HepG2 (cell line): ENCODE data around the gene DIPK1B. TPM values are rescaled to one million over a fixed set of nuclear protein-coding genes. Genes with fewer than 3 reads are reported as not detected.

ENCODE experiments used
- ATAC-seq: fragments of 200-7000 bp; cut with Tn5 transposase; 3 replicates; pipeline ENCODE4 v1.9.1; 2020; ENCODE audit warnings: mild to moderate bottlenecking, moderate library complexity
- BruUV-seq: library from RNA; stranded (reverse); fragments of 400-500 nt; replicated peaks from 2 replicates; lab custom pipeline; 2021; lab: Mats Ljungman, UMichigan
- CTCF ChIA-PET: fragments of 300-600 bp; formaldehyde crosslinking; extraction: SDS; loops from one replicate; lab custom pipeline; 2021; ENCODE audit warnings: low total read pairs, inconsistent platforms, low intra/inter-chr PET ratio; lab: Yijun Ruan, JAX
- POLR2A ChIA-PET: fragments of 350-600 bp; sonication (Branson Sonifier 250); formaldehyde crosslinking; loops from one replicate; lab custom pipeline; 2020; ENCODE audit warnings: antibody characterized with exemption, inconsistent platforms; lab: Yijun Ruan, JAX
- DNase-seq: peaks from one replicate; pipeline ENCODE4 v3.0.0-alpha.2; 2015; ENCODE audit warnings: low spot score
- FAIRE-seq: peaks from 3 replicates; lab custom pipeline; 2011; peaks lifted over from hg19 to GRCh38; lab: Jason Lieb, UNC
- H2AFZ ChIP-seq: one replicate; pipeline ENCODE4 v1.6.1; 2011; ENCODE audit warnings: low read length, inconsistent platforms
- H3K27ac ChIP-seq: fragments of 300-600 bp; 3 replicates; pipeline ENCODE4 v1.8.0; 2011; ENCODE audit warnings: mixed run types, mild to moderate bottlenecking, mixed read lengths, low read length, inconsistent platforms; ENCODE audit not compliant: insufficient read depth; ENCODE audit errors: extremely low read length
- H3K27me3 ChIP-seq, 2 experiments: fragments of 200-600 bp in 1 of 2; 2 replicates in 1 of 2; 3 replicates in 1 of 2; pipeline versions ENCODE4 v1.6.0 to v1.8.0; 2011; ENCODE audit warnings: low read length in 2 of 2, mild to moderate bottlenecking in 2 of 2, moderate library complexity in 2 of 2, inconsistent platforms in 1 of 2; ENCODE audit not compliant: insufficient read depth in 2 of 2, control insufficient read depth in 1 of 2
- H3K36me3 ChIP-seq, 2 experiments: fragments of 200-600 bp in 1 of 2; replicated peaks in 1 of 2; 2 replicates in 1 of 2; 3 replicates in 1 of 2; pipeline versions ENCODE4 v1.5.1 to v1.8.0; 2011; ENCODE audit warnings: low read length in 2 of 2, inconsistent platforms in 1 of 2; ENCODE audit not compliant: insufficient read depth in 2 of 2, control insufficient read depth in 1 of 2
- H3K4me1 ChIP-seq: 2 replicates; pipeline ENCODE4 v1.5.1; 2012; ENCODE audit warnings: low read length, inconsistent platforms; ENCODE audit not compliant: insufficient read depth
- H3K4me2 ChIP-seq: 2 replicates; pipeline ENCODE4 v1.6.0; 2011; ENCODE audit warnings: low read depth, low read length, inconsistent platforms
- H3K4me3 ChIP-seq, 3 experiments: fragments of 200-600 bp in 1 of 3; sonication (generic), shearing (Covaris generic) in 1 of 3; replicated peaks in 1 of 3; 2 replicates each; pipeline ENCODE4 v1.5.1; 2011 to 2016; ENCODE audit warnings: low read length in 3 of 3, inconsistent platforms in 2 of 3, low read depth in 2 of 3, mild to moderate bottlenecking in 2 of 3, control low read depth in 1 of 3, mixed read lengths in 1 of 3; ENCODE audit not compliant: insufficient read depth in 1 of 3
- H3K79me2 ChIP-seq: one replicate; pipeline ENCODE4 v1.6.1; 2011; ENCODE audit warnings: low read length, inconsistent platforms; ENCODE audit not compliant: insufficient read depth
- H3K9ac ChIP-seq: 2 replicates; pipeline ENCODE4 v1.6.0; 2011; ENCODE audit warnings: mild to moderate bottlenecking, low read depth, low read length, inconsistent platforms; ENCODE audit not compliant: insufficient read depth
- H3K9me3 ChIP-seq: 2 replicates; pipeline ENCODE4 v1.5.1; 2012; ENCODE audit warnings: mild to moderate bottlenecking, low read length
- H4K20me1 ChIP-seq: 2 replicates; pipeline ENCODE4 v1.6.0; 2011; ENCODE audit warnings: inconsistent platforms, mild to moderate bottlenecking, low read length, moderate library complexity; ENCODE audit not compliant: insufficient read depth
- ARID4A ChIP-seq: sonication (generic); formaldehyde crosslinking; IDR thresholded peaks from 2 replicates; pipeline ENCODE4 v1.5.0; 2020; ENCODE audit warnings: mild to moderate bottlenecking, missing genetic modification reagents, borderline replicate concordance
- CBFB ChIP-seq: sonication (generic); formaldehyde crosslinking; IDR thresholded peaks from 2 replicates; pipeline ENCODE4 v1.4.0; 2020; ENCODE audit warnings: missing genetic modification reagents
- ESRRA ChIP-seq: sonication (generic); formaldehyde crosslinking; IDR thresholded peaks from 2 replicates; pipeline ENCODE4 v1.5.1; 2020; ENCODE audit warnings: mild to moderate bottlenecking, low read depth, missing genetic modification reagents
- HMGA1 ChIP-seq: sonication (generic); formaldehyde crosslinking; conservative IDR thresholded peaks from 2 replicates; pipeline ENCODE4 v1.4.0; 2020; ENCODE audit warnings: missing genetic modification reagents
- MEIS1 ChIP-seq: sonication (generic); formaldehyde crosslinking; IDR thresholded peaks from 2 replicates; pipeline ENCODE4 v1.9.0; 2021; ENCODE audit warnings: mild to moderate bottlenecking, missing genetic modification reagents, moderate library complexity, borderline replicate concordance
- MTA1 ChIP-seq: sonication (generic); formaldehyde crosslinking; IDR thresholded peaks from 2 replicates; pipeline ENCODE4 v1.4.0; 2020; ENCODE audit warnings: missing genetic modification reagents, mild to moderate bottlenecking, borderline replicate concordance
- NAIF1 ChIP-seq: sonication (generic); formaldehyde crosslinking; IDR thresholded peaks from 2 replicates; pipeline ENCODE4 v1.5.0; 2020; ENCODE audit warnings: mild to moderate bottlenecking, missing genetic modification reagents, borderline replicate concordance
- NFYB ChIP-seq: sonication (generic); formaldehyde crosslinking; IDR thresholded peaks from 2 replicates; pipeline ENCODE4 v1.4.0; 2020; ENCODE audit warnings: missing genetic modification reagents
- REL ChIP-seq: sonication (generic); formaldehyde crosslinking; conservative IDR thresholded peaks from 2 replicates; pipeline ENCODE4 v1.8.0; 2022; ENCODE audit warnings: mild to moderate bottlenecking, missing genetic modification reagents, moderate library complexity
- ZNF484 ChIP-seq: sonication (generic); formaldehyde crosslinking; IDR thresholded peaks from 2 replicates; pipeline ENCODE4 v1.5.1; 2020; ENCODE audit warnings: mild to moderate bottlenecking, low read depth, missing genetic modification reagents, borderline replicate concordance
- ZNF549 ChIP-seq: sonication (generic); formaldehyde crosslinking; IDR thresholded peaks from 2 replicates; pipeline ENCODE4 v1.5.0; 2020; ENCODE audit warnings: missing genetic modification reagents
- ZNF564 ChIP-seq: sonication (generic); formaldehyde crosslinking; IDR thresholded peaks from 2 replicates; pipeline ENCODE4 v1.8.1; 2023; ENCODE audit warnings: mild to moderate bottlenecking, missing genetic modification reagents
- ZNF567 ChIP-seq: sonication (generic); formaldehyde crosslinking; IDR thresholded peaks from 2 replicates; pipeline ENCODE4 v1.8.1; 2023; ENCODE audit warnings: mild to moderate bottlenecking, missing genetic modification reagents, borderline replicate concordance
- WGBS: methylation state at CpG from one replicate; pipeline ENCODE4 v1.1.6; 2017; ENCODE audit warnings: low lambda C conversion rate; 5-methylcytosine and 5-hydroxymethylcytosine counted together
- in situ Hi-C: cut with HindIII; loops from 2 replicates; pipeline ENCODE4 v1.10.0; 2017; ENCODE audit warnings: low pct_unique_long_range_greater_than_20kb; ENCODE audit not compliant: extremely low pct_ligation_motif_present
- intact Hi-C: fragments of 100-400 bp; cut with micrococcal nuclease; formaldehyde crosslinking; loops from one replicate; pipeline ENCODE4 v1.10.0; 2022; ENCODE audit not compliant: unreplicated experiment
- polyA plus RNA-seq, 8 experiments: library from polyadenylated mRNA; depleted of rRNA in 3 of 8; stranded (reverse) in 7 of 8; unstranded in 1 of 8; fragments of >200 nt; fragmentation: Illumina TruSeq in 4 of 8; extraction: Trizol in 4 of 8; gene quantifications; 2 replicates each; pipeline versions ENCODE4 v1.2.1 to v1.2.3, GENCODE V29; 2011 to 2016; ENCODE audit warnings: low read depth in 4 of 8, missing spikeins in 1 of 8, mixed read lengths in 1 of 8; ENCODE audit not compliant: insufficient read depth in 1 of 8
- total RNA-seq, 5 experiments: library from RNA; depleted of rRNA; stranded (reverse); fragments of >200 nt; fragmentation: Illumina TruSeq; extraction: Trizol; gene quantifications; 2 replicates each; pipeline ENCODE4 v1.2.3, GENCODE V29; 2016; ENCODE audit warnings: low read depth in 1 of 5

The DIPK1B gene
- total and polyA plus RNA-seq, 2 of the 13 experiments (the other 11 are each of a cell fraction or from before 2014, with no cell fraction given) = 0.18 to 3.9 TPM

- FAIRE-seq (no peak), DNase-seq (no peak), ATAC-seq (no peak)
- H3K4me1 ChIP-seq = peaks cover 9% of the 10 kb centered on the region
- peaks cover 0 to 12% of the 10 kb centered on the region in 2 experiments; a peak in 3 of 5 replicates for H3K27me3 ChIP-seq
- TF ChIP-seq NFYB (CRISPR knock-in tag) = no peak
- peaks cover 0 to 1% of the 10 kb centered on the region in 2 experiments; a peak in 1 of 5 replicates for H3K36me3 ChIP-seq
- ChIA-PET POLR2A (interaction anchor here (1.3 kb wide), 1 partner anchor 10 kb away, joined by 3 read pairs; no protein-coding TSS in a partner anchor), CTCF (no interaction called here)
- BruUV-seq = no TSS peak
- H3K9ac ChIP-seq = no peak overlapping the region
- no peaks in the 10 kb centered on the region for H3K9me3 ChIP-seq
- no peak overlapping the region for H3K4me3 ChIP-seq
- WGBS = 73% methylated on average over 3 of the region's 16 CpGs
- no peak overlapping the region for H3K4me2 ChIP-seq
- H3K79me2 ChIP-seq = no peaks in the 10 kb centered on the region
- peaks cover 3% of the 10 kb centered on the region; the same call in 1 of the 2 replicates for H4K20me1 ChIP-seq
- H3K27ac ChIP-seq = no peak overlapping the region
- intact Hi-C loops = no loop called here
- no peak overlapping the region for H2AFZ ChIP-seq
- in situ Hi-C loops = no loop called here
These were observed 5.0 kb downstream of the DIPK1B start for GRCh38 chr9:136717399-136717798.

DNA sequence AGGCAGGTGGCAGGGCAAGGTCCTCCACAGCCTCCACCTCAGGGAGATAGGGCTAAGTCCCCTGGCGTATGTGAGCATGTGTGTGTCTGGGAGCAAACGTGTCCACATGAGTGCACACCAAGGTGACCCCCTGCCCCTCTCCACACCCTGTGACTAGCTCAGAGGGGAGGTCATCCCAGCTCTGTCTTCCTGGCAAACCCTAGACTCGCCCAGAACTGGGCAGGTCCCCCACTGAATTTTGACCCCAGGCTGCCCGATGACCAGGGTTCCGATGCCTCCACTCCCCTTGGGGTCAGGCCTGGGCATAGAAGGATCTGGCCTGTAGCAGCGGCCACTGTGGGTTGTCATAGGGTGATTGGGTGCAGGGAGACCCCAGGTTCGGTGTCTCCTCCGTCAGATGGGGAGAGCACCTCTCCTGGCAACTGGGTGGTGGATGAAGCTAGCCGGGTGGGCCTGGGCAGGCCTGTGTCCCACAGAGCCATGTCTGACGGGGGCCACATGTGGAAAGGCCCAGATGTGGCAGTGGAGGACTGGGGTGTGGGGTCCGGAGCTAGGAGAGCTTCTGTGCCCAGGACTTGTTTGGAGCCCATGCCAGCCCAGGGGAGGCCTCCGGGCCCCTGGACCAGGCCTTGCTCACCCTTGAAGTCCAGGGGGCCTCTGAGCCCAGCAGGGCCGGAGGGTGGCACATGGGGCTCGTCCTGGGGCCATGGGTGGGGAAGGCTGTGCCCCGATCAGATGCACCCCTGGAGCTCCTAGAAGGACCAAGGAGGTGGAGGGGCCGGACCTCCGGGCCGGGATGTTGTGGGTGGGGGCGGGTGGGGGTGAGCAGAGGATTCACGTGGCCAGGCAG lies 6.2 kb downstream of the DIPK1B start:
- ChIA-PET CTCF (no interaction called here), POLR2A (interaction anchor here (1.3 to 2.0 kb wide), 3 partner anchors 8 to 10 kb away, joined by 3 to 7 read pairs (median 3); no protein-coding TSS in a partner anchor)
- DNase-seq (no peak), ATAC-seq (peak; percentile 3), FAIRE-seq (no peak)
- no TSS peak for BruUV-seq
- Histone ChIP-seq H3K9ac (no peak overlapping the region), H3K27me3 (peaks cover 0 to 5% of the 10 kb centered on the region in 2 experiments; a peak in 3 of 5 replicates), H3K4me3 (no peak overlapping the region), H4K20me1 (peaks cover 10% of the 10 kb centered on the region; the same call in 1 of the 2 replicates), H3K4me1 (peaks cover 2% of the 10 kb centered on the region), H3K79me2 (no peaks in the 10 kb centered on the region), H3K27ac (no peak overlapping the region), H3K9me3 (no peaks in the 10 kb centered on the region), H2AFZ (no peak overlapping the region), H3K36me3 (peaks cover under 1 to 2% of the 10 kb centered on the region in 2 experiments; a peak in 4 of 5 replicates), H3K4me2 (no peak overlapping the region)
- in situ Hi-C loops (no loop called here), intact Hi-C loops (no loop called here)
- WGBS = 40% methylated on average over 1 of the region's 20 CpGs
- no peak for TF ChIP-seq ZNF484 (CRISPR knock-in tag)
- TF ChIP-seq ZNF567 = no peak
- no peak for TF ChIP-seq REL
- TF ChIP-seq NAIF1 = no peak
- no peak for TF ChIP-seq ARID4A
- no peak for TF ChIP-seq ESRRA (CRISPR knock-in tag)
- no peak for TF ChIP-seq HMGA1 (CRISPR knock-in tag)
- TF ChIP-seq MTA1 (CRISPR knock-in tag) = no peak
- TF ChIP-seq ZNF549 (CRISPR knock-in tag) = no peak
- no peak for TF ChIP-seq ZNF564 (CRISPR knock-in tag)
- no peak for TF ChIP-seq MEIS1
- TF ChIP-seq CBFB (CRISPR knock-in tag) = no peak
